H7 (cell line): ENCODE measurements around the gene AGAP6. TPM values are rescaled to one million over a fixed set of nuclear protein-coding genes. Genes with fewer than 3 reads are reported as not detected.
"Not testable (repeated sequence)": the region's sequence is repeated elsewhere in the genome, so short reads cannot be mapped to it uniquely, and the experiment has no call there.

Source experiments
- DNase-seq: peaks from one replicate; pipeline ENCODE4 v3.0.0; 2012
- H3K27me3 ChIP-seq: 2 replicates; pipeline ENCODE4 v1.6.0; 2011; ENCODE audit warnings: mild to moderate bottlenecking, low read length; ENCODE audit not compliant: control insufficient read depth, insufficient read depth
- H3K36me3 ChIP-seq: replicated peaks from 2 replicates; pipeline ENCODE4 v1.5.1; 2011; ENCODE audit warnings: low read length; ENCODE audit not compliant: control insufficient read depth, insufficient read depth
- H3K4me3 ChIP-seq: 2 replicates; pipeline ENCODE4 v1.5.1; 2011; ENCODE audit warnings: low read depth, mild to moderate bottlenecking, control low read depth, low read length, moderate library complexity; ENCODE audit not compliant: insufficient read depth
- total RNA-seq: library from RNA; depleted of rRNA; stranded (reverse); fragments of >200 nt; shearing (Covaris generic); gene quantifications from 2 replicates; pipeline ENCODE4 v1.2.3, GENCODE V29; 2014

Gene AGAP6
- total RNA-seq, 1 experiment from 2014 or later: 7.0 TPM

- H3K36me3 ChIP-seq, H3K4me3 ChIP-seq, H3K27me3 ChIP-seq, DNase-seq: not testable (repeated sequence)
Measured at GRCh38 chr10:50015596-50016220, 27.5 kb downstream of the AGAP6 start.

GRCh38 chr10:50016926-50017325, 28.7 kb downstream of the AGAP6 start:
- not testable (repeated sequence) for H3K36me3 ChIP-seq, DNase-seq, H3K27me3 ChIP-seq, H3K4me3 ChIP-seq

- H3K4me3 ChIP-seq, DNase-seq, H3K36me3 ChIP-seq, H3K27me3 ChIP-seq: not testable (repeated sequence)
Measured at GRCh38 chr10:50017646-50018045, 29.4 kb downstream of the AGAP6 start.

GRCh38 chr10:50019279-50019678, 31.1 kb downstream of the AGAP6 start:
- H3K27me3 ChIP-seq, H3K4me3 ChIP-seq: not testable (repeated sequence)

GRCh38 chr10:50020451-50021024, 32.3 kb downstream of the AGAP6 start:
- not testable (repeated sequence) for H3K27me3 ChIP-seq, DNase-seq, H3K36me3 ChIP-seq, H3K4me3 ChIP-seq

More at GRCh38 chr10:50019279-50019678, 31.1 kb downstream of the AGAP6 start:
- DNase-seq, H3K36me3 ChIP-seq: not testable (repeated sequence)

- DNase-seq: no peak
- Histone ChIP-seq H3K27me3 (no peaks in the 10 kb centered on the region), H3K4me3 (no peak overlapping the region), H3K36me3 (no peaks in the 10 kb centered on the region)
Measured at GRCh38 chr10:50021646-50022045, 33.4 kb downstream of the AGAP6 start.

- not testable (repeated sequence) for DNase-seq
Measured at GRCh38 chr10:50024716-50025383, 36.6 kb downstream of the AGAP6 start.

GRCh38 chr10:50025627-50026026, 37.4 kb downstream of the AGAP6 start:
- no peaks in the 10 kb centered on the region for H3K27me3 ChIP-seq
- no peaks in the 10 kb centered on the region for H3K36me3 ChIP-seq
- H3K4me3 ChIP-seq: no peak overlapping the region
- no peak for DNase-seq

More at GRCh38 chr10:50024716-50025383, 36.6 kb downstream of the AGAP6 start:
- not testable (repeated sequence) for H3K27me3 ChIP-seq, H3K36me3 ChIP-seq, H3K4me3 ChIP-seq

- Histone ChIP-seq H3K27me3 (no peaks in the 10 kb centered on the region), H3K4me3 (no peak overlapping the region), H3K36me3 (no peaks in the 10 kb centered on the region)
- no peak for DNase-seq
Measured at GRCh38 chr10:50027195-50027594, 39.0 kb downstream of the AGAP6 start.

GRCh38 chr10:50033481-50033880, 45.3 kb downstream of the AGAP6 start:
- H3K36me3 ChIP-seq: no peaks in the 10 kb centered on the region
- no peak for DNase-seq
- no peak overlapping the region for H3K4me3 ChIP-seq
- no peaks in the 10 kb centered on the region; the same call in 1 of the 2 replicates for H3K27me3 ChIP-seq

- not testable (repeated sequence) for H3K36me3 ChIP-seq, H3K4me3 ChIP-seq, DNase-seq, H3K27me3 ChIP-seq
Measured at GRCh38 chr10:50035337-50035736, 47.1 kb downstream of the AGAP6 start.

- H3K4me3 ChIP-seq: no peak overlapping the region
- H3K36me3 ChIP-seq: no peaks in the 10 kb centered on the region
- no peak for DNase-seq
- H3K27me3 ChIP-seq: no peaks in the 10 kb centered on the region
Measured at GRCh38 chr10:50044941-50045664, 56.9 kb downstream of the AGAP6 start.

GRCh38 chr10:50046457-50046856, 58.3 kb downstream of the AGAP6 start:
- H3K36me3 ChIP-seq, H3K4me3 ChIP-seq, H3K27me3 ChIP-seq, DNase-seq: not testable (repeated sequence)

- not testable (repeated sequence) for H3K4me3 ChIP-seq
Measured at GRCh38 chr10:50047594-50047993, 59.4 kb downstream of the AGAP6 start.

More at GRCh38 chr10:50047594-50047993, 59.4 kb downstream of the AGAP6 start:
- not testable (repeated sequence) for DNase-seq, H3K27me3 ChIP-seq, H3K36me3 ChIP-seq
